Measurements from ENCODE around the gene FBXW4. TPM values are rescaled to one million over a fixed set of nuclear protein-coding genes. Genes with fewer than 3 reads are reported as not detected.

FBXW4 gene
- total and polyA plus RNA-seq, 2 of the 8 experiments (the other 6 are each of a cell fraction or from before 2014, with no cell fraction given), result 29.0 to 32.8 TPM

DNA sequence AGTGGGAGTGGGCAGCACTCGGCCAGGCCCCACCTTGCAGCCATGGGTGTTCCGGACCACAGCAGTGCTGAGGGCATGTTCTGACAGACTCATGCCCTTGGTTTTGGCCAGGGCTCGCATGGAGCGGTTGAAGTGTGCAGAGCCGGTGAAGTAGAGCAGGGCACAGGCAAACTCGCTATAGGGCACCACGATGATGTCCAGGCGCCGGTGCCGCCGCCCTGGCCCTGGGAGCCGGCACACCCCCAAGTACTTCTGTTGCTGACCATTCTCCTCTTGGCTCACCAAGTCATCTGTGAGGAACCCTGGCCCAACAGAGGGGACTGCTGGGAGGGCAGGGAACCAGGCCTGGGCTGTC is 115.5 kb downstream of the FBXW4 start (continued):
- TF ChIP-seq, protein P1, sequence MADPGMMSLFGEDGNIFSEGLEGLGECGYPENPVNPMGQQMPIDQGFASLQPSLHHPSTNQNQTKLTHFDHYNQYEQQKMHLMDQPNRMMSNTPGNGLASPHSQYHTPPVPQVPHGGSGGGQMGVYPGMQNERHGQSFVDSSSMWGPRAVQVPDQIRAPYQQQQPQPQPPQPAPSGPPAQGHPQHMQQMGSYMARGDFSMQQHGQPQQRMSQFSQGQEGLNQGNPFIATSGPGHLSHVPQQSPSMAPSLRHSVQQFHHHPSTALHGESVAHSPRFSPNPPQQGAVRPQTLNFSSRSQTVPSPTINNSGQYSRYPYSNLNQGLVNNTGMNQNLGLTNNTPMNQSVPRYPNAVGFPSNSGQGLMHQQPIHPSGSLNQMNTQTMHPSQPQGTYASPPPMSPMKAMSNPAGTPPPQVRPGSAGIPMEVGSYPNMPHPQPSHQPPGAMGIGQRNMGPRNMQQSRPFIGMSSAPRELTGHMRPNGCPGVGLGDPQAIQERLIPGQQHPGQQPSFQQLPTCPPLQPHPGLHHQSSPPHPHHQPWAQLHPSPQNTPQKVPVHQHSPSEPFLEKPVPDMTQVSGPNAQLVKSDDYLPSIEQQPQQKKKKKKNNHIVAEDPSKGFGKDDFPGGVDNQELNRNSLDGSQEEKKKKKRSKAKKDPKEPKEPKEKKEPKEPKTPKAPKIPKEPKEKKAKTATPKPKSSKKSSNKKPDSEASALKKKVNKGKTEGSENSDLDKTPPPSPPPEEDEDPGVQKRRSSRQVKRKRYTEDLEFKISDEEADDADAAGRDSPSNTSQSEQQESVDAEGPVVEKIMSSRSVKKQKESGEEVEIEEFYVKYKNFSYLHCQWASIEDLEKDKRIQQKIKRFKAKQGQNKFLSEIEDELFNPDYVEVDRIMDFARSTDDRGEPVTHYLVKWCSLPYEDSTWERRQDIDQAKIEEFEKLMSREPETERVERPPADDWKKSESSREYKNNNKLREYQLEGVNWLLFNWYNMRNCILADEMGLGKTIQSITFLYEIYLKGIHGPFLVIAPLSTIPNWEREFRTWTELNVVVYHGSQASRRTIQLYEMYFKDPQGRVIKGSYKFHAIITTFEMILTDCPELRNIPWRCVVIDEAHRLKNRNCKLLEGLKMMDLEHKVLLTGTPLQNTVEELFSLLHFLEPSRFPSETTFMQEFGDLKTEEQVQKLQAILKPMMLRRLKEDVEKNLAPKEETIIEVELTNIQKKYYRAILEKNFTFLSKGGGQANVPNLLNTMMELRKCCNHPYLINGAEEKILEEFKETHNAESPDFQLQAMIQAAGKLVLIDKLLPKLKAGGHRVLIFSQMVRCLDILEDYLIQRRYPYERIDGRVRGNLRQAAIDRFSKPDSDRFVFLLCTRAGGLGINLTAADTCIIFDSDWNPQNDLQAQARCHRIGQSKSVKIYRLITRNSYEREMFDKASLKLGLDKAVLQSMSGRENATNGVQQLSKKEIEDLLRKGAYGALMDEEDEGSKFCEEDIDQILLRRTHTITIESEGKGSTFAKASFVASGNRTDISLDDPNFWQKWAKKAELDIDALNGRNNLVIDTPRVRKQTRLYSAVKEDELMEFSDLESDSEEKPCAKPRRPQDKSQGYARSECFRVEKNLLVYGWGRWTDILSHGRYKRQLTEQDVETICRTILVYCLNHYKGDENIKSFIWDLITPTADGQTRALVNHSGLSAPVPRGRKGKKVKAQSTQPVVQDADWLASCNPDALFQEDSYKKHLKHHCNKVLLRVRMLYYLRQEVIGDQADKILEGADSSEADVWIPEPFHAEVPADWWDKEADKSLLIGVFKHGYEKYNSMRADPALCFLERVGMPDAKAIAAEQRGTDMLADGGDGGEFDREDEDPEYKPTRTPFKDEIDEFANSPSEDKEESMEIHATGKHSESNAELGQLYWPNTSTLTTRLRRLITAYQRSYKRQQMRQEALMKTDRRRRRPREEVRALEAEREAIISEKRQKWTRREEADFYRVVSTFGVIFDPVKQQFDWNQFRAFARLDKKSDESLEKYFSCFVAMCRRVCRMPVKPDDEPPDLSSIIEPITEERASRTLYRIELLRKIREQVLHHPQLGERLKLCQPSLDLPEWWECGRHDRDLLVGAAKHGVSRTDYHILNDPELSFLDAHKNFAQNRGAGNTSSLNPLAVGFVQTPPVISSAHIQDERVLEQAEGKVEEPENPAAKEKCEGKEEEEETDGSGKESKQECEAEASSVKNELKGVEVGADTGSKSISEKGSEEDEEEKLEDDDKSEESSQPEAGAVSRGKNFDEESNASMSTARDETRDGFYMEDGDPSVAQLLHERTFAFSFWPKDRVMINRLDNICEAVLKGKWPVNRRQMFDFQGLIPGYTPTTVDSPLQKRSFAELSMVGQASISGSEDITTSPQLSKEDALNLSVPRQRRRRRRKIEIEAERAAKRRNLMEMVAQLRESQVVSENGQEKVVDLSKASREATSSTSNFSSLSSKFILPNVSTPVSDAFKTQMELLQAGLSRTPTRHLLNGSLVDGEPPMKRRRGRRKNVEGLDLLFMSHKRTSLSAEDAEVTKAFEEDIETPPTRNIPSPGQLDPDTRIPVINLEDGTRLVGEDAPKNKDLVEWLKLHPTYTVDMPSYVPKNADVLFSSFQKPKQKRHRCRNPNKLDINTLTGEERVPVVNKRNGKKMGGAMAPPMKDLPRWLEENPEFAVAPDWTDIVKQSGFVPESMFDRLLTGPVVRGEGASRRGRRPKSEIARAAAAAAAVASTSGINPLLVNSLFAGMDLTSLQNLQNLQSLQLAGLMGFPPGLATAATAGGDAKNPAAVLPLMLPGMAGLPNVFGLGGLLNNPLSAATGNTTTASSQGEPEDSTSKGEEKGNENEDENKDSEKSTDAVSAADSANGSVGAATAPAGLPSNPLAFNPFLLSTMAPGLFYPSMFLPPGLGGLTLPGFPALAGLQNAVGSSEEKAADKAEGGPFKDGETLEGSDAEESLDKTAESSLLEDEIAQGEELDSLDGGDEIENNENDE (IDR thresholded peaks at IDR 0.05; ENCODE audit: insufficient replicate concordance, low read length), result no peak

Data from H1 (cell line).